Liver (tissue), 3 donors: ENCODE measurements around the gene FLII.

Experiments
- EGR1 ChIP-seq, 2 donors: IDR thresholded peaks; 2 replicates each; pipeline ENCODE4 v1.6.1; 2016 to 2018; ENCODE audit warnings: antibody characterized with exemption in 2 of 2, low read depth in 2 of 2
- GABPA ChIP-seq, 2 donors: IDR thresholded peaks in 1 of 2; conservative IDR thresholded peaks in 1 of 2; 2 replicates each; pipeline ENCODE4 v1.6.1; 2016; ENCODE audit warnings: antibody characterized with exemption in 2 of 2, mild to moderate bottlenecking in 1 of 2, moderate library complexity in 1 of 2
- JUND ChIP-seq, 2 donors: IDR thresholded peaks; 2 replicates each; pipeline ENCODE4 v1.6.1; 2016; ENCODE audit warnings: antibody characterized with exemption in 2 of 2
- NR2F2 ChIP-seq: IDR thresholded peaks from 2 replicates; pipeline ENCODE4 v1.6.1; 2016; ENCODE audit warnings: antibody characterized with exemption
- RAD21 ChIP-seq, 2 donors: IDR thresholded peaks; 2 replicates each; pipeline ENCODE4 v1.6.1; 2016; ENCODE audit warnings: antibody characterized with exemption in 2 of 2, mild to moderate bottlenecking in 2 of 2
- RXRA ChIP-seq, 2 donors: IDR thresholded peaks; 2 replicates each; pipeline ENCODE4 v1.6.1; 2017 to 2018; ENCODE audit warnings: antibody characterized with exemption in 2 of 2, mild to moderate bottlenecking in 1 of 2
- SP1 ChIP-seq: IDR thresholded peaks from 2 replicates; pipeline ENCODE4 v1.6.1; 2018; ENCODE audit warnings: antibody characterized with exemption, mild to moderate bottlenecking
- TAF1 ChIP-seq: conservative IDR thresholded peaks from 2 replicates; pipeline ENCODE4 v1.6.1; 2016; ENCODE audit warnings: antibody characterized with exemption, mild to moderate bottlenecking
- YY1 ChIP-seq: IDR thresholded peaks from 2 replicates; pipeline ENCODE4 v1.6.1; 2016; ENCODE audit warnings: antibody characterized with exemption, mild to moderate bottlenecking
- TF ChIP-seq, protein P1 (sequence below): fragments of 150-350 bp; IDR thresholded peaks from 2 replicates; pipeline ENCODE4 v1.5.1; 2017; ENCODE audit warnings: improper control_type of control experiment, low read depth, low read length; ENCODE audit not compliant: missing input control
- TF ChIP-seq, protein P2 (sequence below): IDR thresholded peaks from 2 replicates; pipeline ENCODE4 v1.6.1; 2016; ENCODE audit warnings: antibody characterized with exemption
- TF ChIP-seq, protein P3 (sequence below): IDR thresholded peaks from 2 replicates; pipeline ENCODE4 v1.6.1; 2016; ENCODE audit warnings: antibody characterized with exemption, mild to moderate bottlenecking
- TF ChIP-seq, protein P4 (sequence below): IDR thresholded peaks from 2 replicates; pipeline ENCODE4 v1.6.1; 2016; ENCODE audit warnings: antibody characterized with exemption
- TF ChIP-seq, protein P5 (sequence below): IDR thresholded peaks from 2 replicates; pipeline ENCODE4 v1.6.1; 2016; ENCODE audit warnings: antibody characterized with exemption
- donor health status: healthy.
- donor health status: healthy.

DNA sequence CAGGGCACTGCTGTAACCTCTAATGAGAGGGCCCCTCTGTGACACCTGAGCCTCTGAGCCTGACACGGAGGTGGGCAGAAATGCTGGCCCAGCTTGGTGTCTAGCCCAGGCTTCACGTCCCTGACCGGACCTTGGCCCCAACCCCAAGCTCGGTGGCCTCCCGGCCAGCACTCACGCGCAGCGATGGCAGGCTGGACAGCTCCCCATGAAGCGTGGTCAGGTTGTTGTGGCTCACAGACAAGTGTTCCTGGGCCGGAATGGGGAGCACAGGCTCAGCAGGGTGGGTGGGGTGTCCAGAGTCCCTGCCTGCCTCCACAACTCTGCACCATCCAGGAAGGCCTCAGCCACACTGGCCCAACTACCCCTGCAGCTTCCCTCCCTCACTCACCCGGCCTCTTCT is 2.2 kb downstream of the FLII start:
- TF ChIP-seq, protein P1, sequence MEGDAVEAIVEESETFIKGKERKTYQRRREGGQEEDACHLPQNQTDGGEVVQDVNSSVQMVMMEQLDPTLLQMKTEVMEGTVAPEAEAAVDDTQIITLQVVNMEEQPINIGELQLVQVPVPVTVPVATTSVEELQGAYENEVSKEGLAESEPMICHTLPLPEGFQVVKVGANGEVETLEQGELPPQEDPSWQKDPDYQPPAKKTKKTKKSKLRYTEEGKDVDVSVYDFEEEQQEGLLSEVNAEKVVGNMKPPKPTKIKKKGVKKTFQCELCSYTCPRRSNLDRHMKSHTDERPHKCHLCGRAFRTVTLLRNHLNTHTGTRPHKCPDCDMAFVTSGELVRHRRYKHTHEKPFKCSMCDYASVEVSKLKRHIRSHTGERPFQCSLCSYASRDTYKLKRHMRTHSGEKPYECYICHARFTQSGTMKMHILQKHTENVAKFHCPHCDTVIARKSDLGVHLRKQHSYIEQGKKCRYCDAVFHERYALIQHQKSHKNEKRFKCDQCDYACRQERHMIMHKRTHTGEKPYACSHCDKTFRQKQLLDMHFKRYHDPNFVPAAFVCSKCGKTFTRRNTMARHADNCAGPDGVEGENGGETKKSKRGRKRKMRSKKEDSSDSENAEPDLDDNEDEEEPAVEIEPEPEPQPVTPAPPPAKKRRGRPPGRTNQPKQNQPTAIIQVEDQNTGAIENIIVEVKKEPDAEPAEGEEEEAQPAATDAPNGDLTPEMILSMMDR: no peak
- TF ChIP-seq SP1 (no peak), TAF1 (no peak), GABPA (IDR thresholded peaks at IDR 0.05 in 1 of 2, conservative IDR thresholded peaks at IDR 0.05 in 1 of 2) (no peak), RAD21 (IDR thresholded peaks at IDR 0.05) (no peak), EGR1 (IDR thresholded peaks at IDR 0.05; ENCODE audit: low read depth in 2 of 2) (no peak), RXRA (IDR thresholded peaks at IDR 0.05) (no peak), NR2F2 (no peak), YY1 (no peak), JUND (IDR thresholded peaks at IDR 0.05) (no peak)
- TF ChIP-seq, protein P2, sequence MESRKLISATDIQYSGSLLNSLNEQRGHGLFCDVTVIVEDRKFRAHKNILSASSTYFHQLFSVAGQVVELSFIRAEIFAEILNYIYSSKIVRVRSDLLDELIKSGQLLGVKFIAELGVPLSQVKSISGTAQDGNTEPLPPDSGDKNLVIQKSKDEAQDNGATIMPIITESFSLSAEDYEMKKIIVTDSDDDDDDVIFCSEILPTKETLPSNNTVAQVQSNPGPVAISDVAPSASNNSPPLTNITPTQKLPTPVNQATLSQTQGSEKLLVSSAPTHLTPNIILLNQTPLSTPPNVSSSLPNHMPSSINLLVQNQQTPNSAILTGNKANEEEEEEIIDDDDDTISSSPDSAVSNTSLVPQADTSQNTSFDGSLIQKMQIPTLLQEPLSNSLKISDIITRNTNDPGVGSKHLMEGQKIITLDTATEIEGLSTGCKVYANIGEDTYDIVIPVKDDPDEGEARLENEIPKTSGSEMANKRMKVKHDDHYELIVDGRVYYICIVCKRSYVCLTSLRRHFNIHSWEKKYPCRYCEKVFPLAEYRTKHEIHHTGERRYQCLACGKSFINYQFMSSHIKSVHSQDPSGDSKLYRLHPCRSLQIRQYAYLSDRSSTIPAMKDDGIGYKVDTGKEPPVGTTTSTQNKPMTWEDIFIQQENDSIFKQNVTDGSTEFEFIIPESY: no peak
- TF ChIP-seq, protein P3, sequence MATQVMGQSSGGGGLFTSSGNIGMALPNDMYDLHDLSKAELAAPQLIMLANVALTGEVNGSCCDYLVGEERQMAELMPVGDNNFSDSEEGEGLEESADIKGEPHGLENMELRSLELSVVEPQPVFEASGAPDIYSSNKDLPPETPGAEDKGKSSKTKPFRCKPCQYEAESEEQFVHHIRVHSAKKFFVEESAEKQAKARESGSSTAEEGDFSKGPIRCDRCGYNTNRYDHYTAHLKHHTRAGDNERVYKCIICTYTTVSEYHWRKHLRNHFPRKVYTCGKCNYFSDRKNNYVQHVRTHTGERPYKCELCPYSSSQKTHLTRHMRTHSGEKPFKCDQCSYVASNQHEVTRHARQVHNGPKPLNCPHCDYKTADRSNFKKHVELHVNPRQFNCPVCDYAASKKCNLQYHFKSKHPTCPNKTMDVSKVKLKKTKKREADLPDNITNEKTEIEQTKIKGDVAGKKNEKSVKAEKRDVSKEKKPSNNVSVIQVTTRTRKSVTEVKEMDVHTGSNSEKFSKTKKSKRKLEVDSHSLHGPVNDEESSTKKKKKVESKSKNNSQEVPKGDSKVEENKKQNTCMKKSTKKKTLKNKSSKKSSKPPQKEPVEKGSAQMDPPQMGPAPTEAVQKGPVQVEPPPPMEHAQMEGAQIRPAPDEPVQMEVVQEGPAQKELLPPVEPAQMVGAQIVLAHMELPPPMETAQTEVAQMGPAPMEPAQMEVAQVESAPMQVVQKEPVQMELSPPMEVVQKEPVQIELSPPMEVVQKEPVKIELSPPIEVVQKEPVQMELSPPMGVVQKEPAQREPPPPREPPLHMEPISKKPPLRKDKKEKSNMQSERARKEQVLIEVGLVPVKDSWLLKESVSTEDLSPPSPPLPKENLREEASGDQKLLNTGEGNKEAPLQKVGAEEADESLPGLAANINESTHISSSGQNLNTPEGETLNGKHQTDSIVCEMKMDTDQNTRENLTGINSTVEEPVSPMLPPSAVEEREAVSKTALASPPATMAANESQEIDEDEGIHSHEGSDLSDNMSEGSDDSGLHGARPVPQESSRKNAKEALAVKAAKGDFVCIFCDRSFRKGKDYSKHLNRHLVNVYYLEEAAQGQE: no peak
- TF ChIP-seq, protein P4, sequence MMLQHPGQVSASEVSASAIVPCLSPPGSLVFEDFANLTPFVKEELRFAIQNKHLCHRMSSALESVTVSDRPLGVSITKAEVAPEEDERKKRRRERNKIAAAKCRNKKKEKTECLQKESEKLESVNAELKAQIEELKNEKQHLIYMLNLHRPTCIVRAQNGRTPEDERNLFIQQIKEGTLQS: no peak
- TF ChIP-seq, protein P5, sequence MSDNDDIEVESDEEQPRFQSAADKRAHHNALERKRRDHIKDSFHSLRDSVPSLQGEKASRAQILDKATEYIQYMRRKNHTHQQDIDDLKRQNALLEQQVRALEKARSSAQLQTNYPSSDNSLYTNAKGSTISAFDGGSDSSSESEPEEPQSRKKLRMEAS: no peak
